Endodermal cell (in vitro differentiated cells): ENCODE results near the gene ACACA. TPM values are rescaled to one million over a fixed set of nuclear protein-coding genes. Genes with fewer than 3 reads are reported as not detected.

Experiments used
- DNase-seq: peaks from one replicate; pipeline ENCODE4 v3.0.0-alpha.2; 2017
- H3K27ac ChIP-seq: 2 replicates; pipeline ENCODE4 v1.5.1; 2013; ENCODE audit warnings: mild to moderate bottlenecking, low read depth, low read length, moderate library complexity
- H3K27me3 ChIP-seq: 2 replicates; pipeline ENCODE4 v1.6.1; 2013; ENCODE audit warnings: mild to moderate bottlenecking, low read length, moderate library complexity; ENCODE audit not compliant: insufficient read depth, control insufficient read depth, poor library complexity, severe bottlenecking
- H3K36me3 ChIP-seq: 2 replicates; pipeline ENCODE4 v1.7.0; 2013; ENCODE audit warnings: mild to moderate bottlenecking, low read length, moderate library complexity; ENCODE audit not compliant: control insufficient read depth, insufficient read depth
- H3K4me1 ChIP-seq: one replicate; pipeline ENCODE4 v1.7.0; 2013; ENCODE audit warnings: low read length; ENCODE audit not compliant: control insufficient read depth, insufficient read depth
- H3K4me3 ChIP-seq: 2 replicates; pipeline ENCODE4 v1.5.1; 2013; ENCODE audit warnings: mild to moderate bottlenecking, low read length, moderate library complexity
- H3K9ac ChIP-seq: 2 replicates; pipeline ENCODE4 v1.6.1; 2013; ENCODE audit warnings: mild to moderate bottlenecking, low read length, moderate library complexity; ENCODE audit not compliant: poor library complexity, severe bottlenecking; ENCODE audit errors: extremely low read depth
- H3K9me3 ChIP-seq: 2 replicates; pipeline ENCODE4 v1.6.1; 2013; ENCODE audit warnings: mild to moderate bottlenecking, low read length, moderate library complexity; ENCODE audit not compliant: control insufficient read depth
- H3K27ac Mint-ChIP-seq: 2 replicates; pipeline ENCODE4 v1.8.0; 2020; ENCODE audit warnings: mixed read lengths
- H3K27me3 Mint-ChIP-seq: 2 replicates; pipeline ENCODE4 v1.8.0; 2021; ENCODE audit warnings: mild to moderate bottlenecking, mixed read lengths; ENCODE audit not compliant: insufficient read depth
- H3K36me3 Mint-ChIP-seq: 2 replicates; pipeline ENCODE4 v1.8.0; 2020; ENCODE audit warnings: low read depth, mixed read lengths
- H3K4me1 Mint-ChIP-seq: 2 replicates; pipeline ENCODE4 v1.8.0; 2020; ENCODE audit warnings: mixed read lengths
- H3K4me3 Mint-ChIP-seq: 2 replicates; pipeline ENCODE4 v1.8.0; 2020; ENCODE audit warnings: mild to moderate bottlenecking, moderate library complexity, mixed read lengths
- H3K9me3 Mint-ChIP-seq: 2 replicates; pipeline ENCODE4 v1.8.0; 2020; ENCODE audit warnings: mild to moderate bottlenecking, mixed read lengths
- CTCF ChIP-seq: fragments of 200-600 bp; sonication (generic); conservative IDR thresholded peaks from 2 replicates; pipeline ENCODE4 v1.5.0; 2021; ENCODE audit warnings: antibody characterized with exemption, mild to moderate bottlenecking
- WGBS, 2 experiments: methylation state at CpG; one replicate each; pipeline versions ENCODE4 v1.1.5 to v1.1.7; 2013; ENCODE audit warnings: missing lambda C conversion rate in 2 of 2, mixed read lengths in 1 of 2; ENCODE audit not compliant: insufficient coverage in 1 of 2, insufficient read length in 1 of 2; 5-methylcytosine and 5-hydroxymethylcytosine counted together
- total RNA-seq, 2 donors: library from RNA; stranded (reverse); fragmentation: NEBNext Ultra II Directional in 1 of 2; extraction: Animal tissue kit (Norgen Biotek cat#: 25700) in 1 of 2; gene quantifications; 2 replicates in 1 of 2; 3 replicates in 1 of 2; pipeline ENCODE4 v1.2.1, GENCODE V29; 2021

The ACACA gene
- total RNA-seq, 2 donors from 2014 or later = 66.7 to 68.6 TPM

GRCh38 chr17:37200497-37200896, 206.1 kb downstream of the ACACA start:
- 96 to 100% methylated on average over 1 to 2 of the region's 2 CpGs for WGBS, 2 experiments

GRCh38 chr17:37197336-37197735, 209.3 kb downstream of the ACACA start:
- Histone ChIP-seq H3K9ac (no peak overlapping the region), H3K27ac (no peak overlapping the region), H3K27me3 (no peaks in the 10 kb centered on the region), H3K4me3 (no peak overlapping the region), H3K4me1 (no peaks in the 10 kb centered on the region), H3K9me3 (no peaks in the 10 kb centered on the region), H3K36me3 (peaks cover 33% of the 10 kb centered on the region)
- H3K4me1 Mint-ChIP-seq = no peaks in the 10 kb centered on the region
- no peaks in the 10 kb centered on the region for H3K27me3 Mint-ChIP-seq
- peaks cover 11% of the 10 kb centered on the region for H3K36me3 Mint-ChIP-seq
- H3K9me3 Mint-ChIP-seq = no peaks in the 10 kb centered on the region
- no peak overlapping the region for H3K27ac Mint-ChIP-seq
- 94% methylated on average over 2 of the region's 2 CpGs; no CpG with 5 or more reads in 1 of the 2 experiments for WGBS, 2 experiments
- no peak for DNase-seq
- TF ChIP-seq CTCF = no peak
- no peak overlapping the region for H3K4me3 Mint-ChIP-seq

More at GRCh38 chr17:37200497-37200896, 206.1 kb downstream of the ACACA start:
- Histone ChIP-seq H3K27me3 (no peaks in the 10 kb centered on the region), H3K4me1 (no peaks in the 10 kb centered on the region), H3K4me3 (no peak overlapping the region), H3K27ac (no peak overlapping the region), H3K36me3 (peaks cover 33% of the 10 kb centered on the region), H3K9me3 (no peaks in the 10 kb centered on the region), H3K9ac (no peak overlapping the region)
- Mint-ChIP-seq H3K27me3 (no peaks in the 10 kb centered on the region), H3K9me3 (no peaks in the 10 kb centered on the region), H3K27ac (no peak overlapping the region), H3K4me3 (no peak overlapping the region), H3K4me1 (no peaks in the 10 kb centered on the region), H3K36me3 (peaks cover 19% of the 10 kb centered on the region)
- TF ChIP-seq CTCF = no peak
- no peak for DNase-seq

- H3K27ac Mint-ChIP-seq = peak overlapping the region; percentile 49
- no peak overlapping the region for H3K4me3 Mint-ChIP-seq
- H3K4me1 Mint-ChIP-seq = no peaks in the 10 kb centered on the region
- Histone ChIP-seq H3K9ac (no peak overlapping the region), H3K27me3 (no peaks in the 10 kb centered on the region), H3K36me3 (peaks cover 48% of the 10 kb centered on the region), H3K4me3 (no peak overlapping the region), H3K9me3 (no peaks in the 10 kb centered on the region), H3K4me1 (no peaks in the 10 kb centered on the region), H3K27ac (no peak overlapping the region)
- DNase-seq = no peak
- H3K36me3 Mint-ChIP-seq = peaks cover 29% of the 10 kb centered on the region
- no peaks in the 10 kb centered on the region for H3K9me3 Mint-ChIP-seq
- H3K27me3 Mint-ChIP-seq = no peaks in the 10 kb centered on the region
- 100% methylated on average over 1 of the region's 1 CpG; no CpG with 5 or more reads in 1 of the 2 experiments for WGBS, 2 experiments
- TF ChIP-seq CTCF = peak; percentile 67
These were observed 212.4 kb downstream of the ACACA start for GRCh38 chr17:37194208-37194607.
